OCI-LY3 (cell line): Measurements from ENCODE around the gene PARN.

Experiments
- CTCF ChIP-seq: fragments of 200-600, 300-600 bp; sonication (generic); IDR thresholded peaks from 2 replicates; pipeline ENCODE4 v1.5.1; 2014; ENCODE audit warnings: antibody characterized with exemption, low read length, low read depth
- EZH2phosphoT487 ChIP-seq: fragments of 200-600 bp; shearing (Covaris generic); IDR thresholded peaks from 2 replicates; pipeline ENCODE4 v1.6.1; 2018; ENCODE audit warnings: antibody characterized with exemption, mixed run types, low read depth

GRCh38 chr16:14502932-14503741, 126.9 kb downstream of the PARN start:
- no peak for TF ChIP-seq CTCF
- TF ChIP-seq EZH2phosphoT487, result no peak
